DMS114 treated with DMSO at 0.1 percent for 48 hours (cell line): Measurements from ENCODE around the gene CDC27.
"Not testable (repeated sequence)": the region's sequence is repeated elsewhere in the genome, so short reads cannot be mapped to it uniquely, and the experiment has no call there.

Source experiments
- DNase-seq: peaks from one replicate; lab custom pipeline; 2025; ENCODE audit not compliant: unreplicated experiment; lab: John Stamatoyannopoulos, UW

CDC27 gene

GRCh38 chr17:47145351-47145750 is 43.7 kb downstream of the CDC27 start:
- no peak for DNase-seq

GRCh38 chr17:47135235-47135634 is 53.9 kb downstream of the CDC27 start:
- no peak for DNase-seq

- DNase-seq = not testable (repeated sequence)
These were observed 54.7 kb downstream of the CDC27 start for GRCh38 chr17:47134354-47134753.

GRCh38 chr17:47131761-47132160 is 57.3 kb downstream of the CDC27 start:
- no peak for DNase-seq

- not testable (repeated sequence) for DNase-seq
These were observed 62.3 kb downstream of the CDC27 start for GRCh38 chr17:47126835-47127234.

GRCh38 chr17:47123262-47123661 is 65.8 kb downstream of the CDC27 start:
- not testable (repeated sequence) for DNase-seq

GRCh38 chr17:47120521-47121095 is 68.5 kb downstream of the CDC27 start:
- no peak for DNase-seq

GRCh38 chr17:47119746-47120520 is 69.2 kb downstream of the CDC27 start:
- no peak for DNase-seq

- no peak for DNase-seq
These were observed 71.7 kb downstream of the CDC27 start for GRCh38 chr17:47117386-47117785.

GRCh38 chr17:47106130-47106529 is 83.0 kb downstream of the CDC27 start:
- DNase-seq = no peak

GRCh38 chr17:47105246-47105645 is 83.8 kb downstream of the CDC27 start:
- not testable (repeated sequence) for DNase-seq

- no peak for DNase-seq
These were observed 86.2 kb downstream of the CDC27 start for GRCh38 chr17:47102914-47103313.

GRCh38 chr17:47099987-47100711 is 88.9 kb downstream of the CDC27 start:
- peak; percentile 78 for DNase-seq

GRCh38 chr17:47099451-47099986 is 89.6 kb downstream of the CDC27 start:
- DNase-seq = no peak

GRCh38 chr17:47096343-47096742 is 92.8 kb downstream of the CDC27 start:
- no peak for DNase-seq

GRCh38 chr17:47095268-47095667 is 93.8 kb downstream of the CDC27 start:
- DNase-seq = no peak

GRCh38 chr17:47087093-47087492 is 102.0 kb downstream of the CDC27 start:
- no peak for DNase-seq

GRCh38 chr17:47085736-47086135 is 103.4 kb downstream of the CDC27 start:
- DNase-seq = no peak

GRCh38 chr17:47078801-47079200 is 110.3 kb downstream of the CDC27 start:
- DNase-seq = no peak

GRCh38 chr17:47077576-47077975 is 111.5 kb downstream of the CDC27 start:
- DNase-seq = no peak

- no peak for DNase-seq
These were observed 112.9 kb downstream of the CDC27 start for GRCh38 chr17:47076171-47076570.

GRCh38 chr17:47074361-47074760 is 114.7 kb downstream of the CDC27 start:
- DNase-seq = not testable (repeated sequence)
